NCI-H526 treated with DMSO at 0.1 percent for 48 hours (cell line): ENCODE results near the gene PPM1L.
A peak's percentile ranks its signal among the peaks of the same experiment; 100 is the strongest.
"Not testable (repeated sequence)": the region's sequence is repeated elsewhere in the genome, so short reads cannot be mapped to it uniquely, and the experiment has no call there.

Experiments
- DNase-seq: peaks from one replicate; lab custom pipeline; 2025; lab: John Stamatoyannopoulos, UW

The PPM1L gene

GRCh38 chr3:160987982-160988964, 232.2 kb downstream of the PPM1L start:
- DNase-seq, result no peak

- no peak for DNase-seq
Observed at GRCh38 chr3:160990446-160990845, 234.4 kb downstream of the PPM1L start.

DNA sequence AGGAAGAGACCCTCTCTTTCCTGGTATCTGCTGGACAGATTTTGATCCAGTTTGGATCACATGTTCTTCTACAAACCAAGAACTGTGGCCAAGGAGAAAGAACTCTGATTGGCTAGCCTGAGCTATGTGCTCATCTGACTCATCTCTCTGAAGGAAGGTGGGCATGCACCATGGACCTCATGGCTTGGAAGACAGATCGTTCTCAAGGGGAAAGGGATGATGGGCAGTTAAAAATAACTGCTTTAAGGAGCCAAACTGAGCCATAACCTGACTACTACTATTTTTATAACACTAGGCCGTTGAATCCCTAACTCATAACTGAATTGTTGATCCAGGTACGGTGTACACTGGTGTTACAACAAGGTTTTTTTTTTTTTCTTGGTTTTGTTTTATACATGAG, 236.7 kb downstream of the PPM1L start:
- DNase-seq, result no peak

- DNase-seq, result no peak
Observed at GRCh38 chr3:160996811-160997210, 240.8 kb downstream of the PPM1L start.

DNA sequence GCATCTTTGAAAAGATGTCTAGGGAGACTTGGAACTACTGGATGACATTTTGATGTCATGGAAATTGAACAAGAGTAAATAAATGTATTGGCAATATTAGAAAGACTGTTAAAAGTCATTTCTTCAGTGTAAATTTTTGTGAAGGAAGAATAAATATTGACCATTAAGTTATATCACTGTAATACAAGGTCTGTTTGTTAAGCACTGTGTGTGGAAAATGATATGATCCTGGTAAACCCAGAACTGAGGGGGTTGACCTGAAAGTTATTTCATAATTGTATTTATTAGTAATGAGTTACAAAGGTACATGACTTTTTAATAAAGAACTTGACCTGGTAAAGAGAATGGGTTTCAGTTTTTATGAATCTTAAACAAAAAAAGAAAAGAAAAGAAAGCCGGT, 242.6 kb downstream of the PPM1L start:
- no peak for DNase-seq

DNA sequence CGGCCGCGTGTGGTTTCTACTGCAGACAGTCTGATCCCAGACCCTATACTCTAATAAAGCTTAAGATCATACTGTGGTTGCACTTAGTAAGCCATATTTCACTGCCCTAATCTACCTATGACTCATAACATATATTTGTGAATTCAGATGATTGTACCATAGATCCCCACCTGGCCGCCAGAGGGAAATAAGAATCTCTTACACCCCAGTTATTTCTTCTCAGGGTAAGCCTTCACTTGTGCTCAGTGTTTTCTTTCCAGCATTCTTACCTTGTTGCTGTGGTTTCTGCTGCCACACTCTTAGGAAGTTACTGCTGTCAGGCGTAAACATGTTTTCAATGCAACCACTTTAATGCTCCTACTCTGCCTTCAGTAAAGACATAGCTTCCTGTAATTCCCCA, 243.2 kb downstream of the PPM1L start:
- DNase-seq, result no peak

DNA sequence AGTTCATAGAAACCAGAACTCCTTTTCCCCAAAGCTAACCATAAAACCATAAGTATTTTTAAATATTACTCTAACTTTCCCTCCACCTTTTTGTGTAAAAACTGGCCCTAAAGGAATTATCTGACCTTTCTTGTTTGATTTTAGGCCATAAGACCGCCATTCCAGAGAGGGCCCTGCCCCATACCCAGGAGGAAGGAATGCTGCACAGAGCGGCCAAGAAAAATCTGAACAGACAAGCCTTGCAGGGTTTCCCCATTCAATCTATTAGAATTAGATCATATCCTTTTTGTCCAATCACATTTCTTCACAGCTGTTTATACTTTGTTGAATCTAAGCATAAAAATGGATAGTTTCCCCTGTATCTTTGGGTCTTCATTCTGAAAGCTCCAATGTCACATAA, 252.1 kb downstream of the PPM1L start:
- DNase-seq, result no peak

DNA sequence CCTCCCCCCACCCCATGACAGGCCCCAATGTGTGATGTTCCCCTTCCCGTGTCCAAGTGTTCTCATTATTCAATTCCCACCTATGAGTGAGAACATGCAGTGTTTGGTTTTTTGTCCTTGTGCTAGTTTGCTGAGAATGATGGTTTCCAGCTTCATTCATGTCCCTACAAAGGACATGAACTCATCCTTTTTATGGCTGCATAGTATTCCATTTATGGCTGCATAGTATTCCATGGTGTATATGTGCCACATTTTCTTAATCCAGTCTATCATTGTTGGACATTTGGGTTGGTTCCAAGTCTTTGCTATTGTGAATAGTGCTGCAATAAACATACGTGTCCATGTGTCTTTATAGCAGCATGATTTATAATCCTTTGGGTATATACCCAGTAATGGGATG, 254.1 kb downstream of the PPM1L start:
- DNase-seq, result not testable (repeated sequence)

DNA sequence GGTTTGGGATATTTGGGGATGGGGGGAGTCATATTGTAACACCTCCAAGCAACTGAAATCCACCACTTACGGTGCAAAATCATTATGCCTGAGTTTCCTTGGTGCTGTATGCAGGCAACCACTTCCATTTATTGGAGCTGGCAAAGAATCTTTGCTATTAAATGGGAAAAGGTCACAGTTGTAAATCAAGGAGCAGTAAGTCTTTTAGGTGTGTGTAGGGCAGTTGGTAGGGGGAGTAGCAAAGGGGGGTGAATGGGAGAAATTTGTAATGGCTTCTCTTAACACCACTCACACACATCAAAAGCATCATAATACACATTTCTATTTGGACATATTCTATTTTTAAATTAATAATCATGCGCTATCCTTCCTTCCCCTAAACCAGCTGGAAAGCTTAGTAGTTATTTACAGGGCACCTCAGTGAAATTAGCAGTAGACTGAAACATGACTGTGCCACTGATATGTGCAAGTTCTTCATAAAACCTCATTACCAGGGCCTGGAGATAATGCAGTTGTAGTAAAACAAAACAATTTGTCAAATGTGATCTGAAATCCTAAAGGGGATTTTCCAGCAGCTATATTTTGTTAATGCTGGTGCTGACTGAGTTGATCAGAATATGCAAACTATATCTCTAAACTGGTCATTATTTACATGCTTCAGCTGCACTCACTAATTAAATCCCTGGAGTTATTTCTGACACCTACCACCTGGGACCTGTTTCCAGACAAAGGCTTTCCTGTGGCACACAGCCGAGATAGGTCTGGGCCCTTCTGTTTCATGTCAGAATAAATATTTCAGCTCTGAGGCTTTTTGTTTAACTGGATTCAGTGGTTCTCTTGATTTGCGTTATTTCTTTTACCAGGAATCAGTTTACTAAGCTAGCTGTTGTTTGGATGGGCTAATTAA, 259.1 kb downstream of the PPM1L start:
- DNase-seq, result peak; percentile 88

- no peak for DNase-seq
Observed at GRCh38 chr3:161016417-161017313, 260.6 kb downstream of the PPM1L start.

- DNase-seq, result no peak
Observed at GRCh38 chr3:161017971-161018370, 261.9 kb downstream of the PPM1L start.

GRCh38 chr3:161020256-161020655, 264.2 kb downstream of the PPM1L start:
- DNase-seq, result no peak

DNA sequence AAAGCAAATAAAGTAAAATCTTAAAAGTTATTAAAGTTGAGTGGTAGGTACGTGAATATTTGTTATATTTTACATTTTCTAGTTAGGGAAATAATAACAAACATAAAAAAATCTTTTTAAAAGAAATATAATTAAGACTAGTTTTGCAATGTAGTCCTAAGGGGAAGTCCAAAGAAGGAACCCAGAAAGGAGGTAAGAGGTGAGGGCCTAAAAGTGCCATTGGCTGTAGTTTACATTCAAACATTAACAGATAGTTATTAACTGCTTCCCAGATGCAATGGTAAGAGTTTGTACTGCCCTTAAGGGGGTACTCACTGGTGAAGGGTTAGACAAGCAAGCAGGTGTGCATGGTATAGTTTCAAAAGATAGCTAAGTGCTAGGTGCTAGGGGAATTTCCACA, 269.9 kb downstream of the PPM1L start:
- DNase-seq, result no peak

DNA sequence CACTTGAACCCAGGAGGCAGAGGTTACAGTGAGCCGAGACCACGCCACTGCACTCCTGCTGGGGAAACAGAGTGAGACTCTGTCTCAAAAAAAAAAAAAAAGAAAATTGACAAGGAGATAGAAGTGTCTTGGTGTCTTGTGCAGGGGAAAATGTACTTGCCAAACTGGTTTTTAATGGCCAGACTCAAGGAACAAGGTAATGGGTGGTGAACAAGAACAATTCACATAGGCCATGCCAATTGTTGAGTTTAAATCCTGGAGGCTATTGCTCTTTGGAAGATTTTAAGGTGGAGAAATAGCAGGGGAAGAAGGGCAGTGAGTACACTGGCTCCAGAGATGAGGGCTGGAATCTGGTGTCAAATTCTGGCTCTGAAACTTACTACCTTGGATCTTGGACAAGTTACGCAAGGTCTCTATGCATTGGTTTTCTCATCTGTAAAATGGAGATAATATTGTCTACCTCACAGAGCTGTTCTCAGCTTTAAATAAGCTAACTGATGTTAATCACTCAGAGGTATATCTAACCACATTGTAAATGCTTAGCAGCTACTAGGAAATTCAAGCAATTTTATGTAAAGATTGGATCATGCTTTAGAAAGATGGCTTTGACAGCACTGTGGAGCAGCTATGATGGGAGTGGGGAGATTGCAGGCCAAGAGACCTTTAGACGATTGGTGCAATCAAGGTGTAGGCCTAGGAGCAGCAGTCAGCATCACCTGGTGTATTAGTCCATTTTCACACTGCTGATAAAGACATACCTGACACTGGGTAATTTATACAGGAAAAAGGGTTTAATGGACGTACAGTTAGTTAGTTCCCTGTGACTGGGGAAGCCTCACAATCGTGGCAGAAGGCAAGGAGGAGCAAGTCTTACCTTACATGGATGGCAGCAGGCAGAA, 270.8 kb downstream of the PPM1L start:
- no peak for DNase-seq

GRCh38 chr3:161028555-161029153, 272.6 kb downstream of the PPM1L start:
- DNase-seq, result peak; percentile 4

GRCh38 chr3:161031134-161031533, 275.1 kb downstream of the PPM1L start:
- no peak for DNase-seq

GRCh38 chr3:161034913-161035550, 279.0 kb downstream of the PPM1L start:
- not testable (repeated sequence) for DNase-seq

- no peak for DNase-seq
Observed at GRCh38 chr3:161035711-161036110, 279.7 kb downstream of the PPM1L start.

DNA sequence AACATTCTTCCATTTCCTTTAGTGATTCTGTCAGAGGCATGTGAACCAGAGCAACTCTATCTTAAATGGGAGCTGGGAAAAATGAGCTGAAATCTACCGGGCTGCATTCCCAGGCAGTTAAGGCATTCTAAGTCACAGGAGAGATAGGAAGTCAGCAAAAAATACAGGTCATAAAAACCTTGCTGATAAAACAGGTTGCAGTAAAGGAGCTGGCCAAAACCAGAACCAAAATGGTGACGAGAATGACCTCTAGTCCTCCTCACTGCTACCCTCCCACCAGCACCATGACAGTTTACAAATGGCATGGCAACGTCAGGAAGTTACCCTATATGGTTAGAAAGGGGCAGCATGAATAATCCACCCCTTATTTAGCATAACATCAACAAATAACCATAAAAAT, 282.7 kb downstream of the PPM1L start:
- DNase-seq, result no peak

GRCh38 chr3:161042023-161042501, 286.0 kb downstream of the PPM1L start:
- DNase-seq, result no peak
